Endothelial cell (in vitro differentiated cells): ENCODE measurements around the gene ANGEL2. TPM values are rescaled to one million over a fixed set of nuclear protein-coding genes. Genes with fewer than 3 reads are reported as not detected.

Source experiments
- DNase-seq: peaks from one replicate; pipeline ENCODE4 v3.0.0; 2021; ENCODE audit warnings: low spot score
- H3K27ac Mint-ChIP-seq: one replicate; pipeline ENCODE4 v1.8.0; 2021; ENCODE audit warnings: mixed read lengths, inconsistent platforms; ENCODE audit not compliant: unreplicated experiment
- H3K27me3 Mint-ChIP-seq: one replicate; pipeline ENCODE4 v1.8.0; 2021; ENCODE audit warnings: mild to moderate bottlenecking, moderate library complexity, mixed read lengths, inconsistent platforms; ENCODE audit not compliant: unreplicated experiment
- H3K36me3 Mint-ChIP-seq: one replicate; pipeline ENCODE4 v1.8.0; 2021; ENCODE audit warnings: mild to moderate bottlenecking, low read depth, mixed read lengths, inconsistent platforms; ENCODE audit not compliant: unreplicated experiment
- H3K4me1 Mint-ChIP-seq: one replicate; pipeline ENCODE4 v1.8.0; 2021; ENCODE audit warnings: mild to moderate bottlenecking, mixed read lengths, inconsistent platforms; ENCODE audit not compliant: unreplicated experiment
- H3K4me3 Mint-ChIP-seq: one replicate; pipeline ENCODE4 v1.8.0; 2021; ENCODE audit warnings: mild to moderate bottlenecking, mixed read lengths, inconsistent platforms; ENCODE audit not compliant: unreplicated experiment
- H3K9me3 Mint-ChIP-seq: one replicate; pipeline ENCODE4 v1.8.0; 2021; ENCODE audit warnings: mixed read lengths, inconsistent platforms; ENCODE audit not compliant: unreplicated experiment
- CTCF ChIP-seq: fragments of 200-600 bp; sonication (generic); IDR thresholded peaks from one replicate; pipeline ENCODE4 v1.5.0; 2021; ENCODE audit warnings: antibody characterized with exemption; ENCODE audit not compliant: unreplicated experiment
- total RNA-seq: library from RNA; stranded (reverse); fragmentation: NEBNext Ultra II Directional; extraction: Animal tissue kit (Norgen Biotek cat#: 25700); gene quantifications from one replicate; pipeline ENCODE4 v1.2.1, GENCODE V29; 2021; ENCODE audit not compliant: unreplicated experiment

The ANGEL2 gene
- total RNA-seq, 1 donor from 2014 or later, result 32.4 TPM

- Mint-ChIP-seq H3K9me3 (no peaks in the 10 kb centered on the region), H3K36me3 (no peaks in the 10 kb centered on the region), H3K27ac (no peak overlapping the region)
Measured at GRCh38 chr1:212982430-212983152, 33.1 kb downstream of the ANGEL2 start.

DNA sequence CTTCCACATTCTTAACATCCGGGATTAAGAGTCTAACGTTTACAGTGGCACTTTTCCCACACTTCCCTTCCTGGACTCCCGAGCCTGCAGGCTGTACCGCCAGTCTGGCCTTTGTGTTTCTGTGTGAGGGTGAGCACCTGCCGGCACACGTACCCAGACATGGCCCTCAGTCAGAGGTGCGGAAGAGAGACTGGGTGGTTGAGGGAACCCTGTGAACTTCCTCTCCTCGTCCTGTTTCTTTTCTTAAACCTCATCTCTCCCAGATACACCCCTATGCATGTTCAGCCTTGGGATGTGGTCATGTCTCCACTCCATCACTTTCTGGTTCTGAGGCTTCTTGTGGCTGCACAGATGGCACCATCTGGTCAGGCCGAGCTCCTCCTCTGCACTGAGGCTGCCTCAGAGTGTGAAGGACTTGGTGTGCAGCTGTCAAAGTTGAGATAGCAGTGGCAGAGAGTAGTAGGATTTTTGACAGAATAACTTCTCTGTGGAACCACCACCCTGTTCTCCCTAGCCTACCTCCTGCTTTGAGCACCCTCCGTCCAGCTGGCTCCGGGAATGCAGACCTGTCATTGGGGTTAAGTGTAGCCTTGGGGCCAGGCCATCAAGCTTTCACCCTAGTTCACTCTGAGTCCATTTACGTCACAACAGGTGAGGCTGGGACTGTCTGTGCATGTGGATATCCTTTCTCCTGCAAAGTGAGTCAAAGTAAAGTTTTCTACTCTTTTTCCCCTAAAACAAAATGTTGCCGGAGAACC, 33.9 kb downstream of the ANGEL2 start:
- Mint-ChIP-seq H3K4me3 (no peak overlapping the region), H3K9me3 (no peaks in the 10 kb centered on the region), H3K27me3 (peaks cover 8% of the 10 kb centered on the region), H3K4me1 (peaks cover 4% of the 10 kb centered on the region), H3K27ac (no peak overlapping the region), H3K36me3 (peaks cover 3% of the 10 kb centered on the region)
- no peak for TF ChIP-seq CTCF
- no peak for DNase-seq

More at GRCh38 chr1:212982430-212983152, 33.1 kb downstream of the ANGEL2 start:
- H3K4me3 Mint-ChIP-seq, result no peak overlapping the region
- H3K4me1 Mint-ChIP-seq, result peaks cover 4% of the 10 kb centered on the region
- DNase-seq, result no peak
- no peak for TF ChIP-seq CTCF
- H3K27me3 Mint-ChIP-seq, result peaks cover 8% of the 10 kb centered on the region

GRCh38 chr1:212981025-212981495, 34.6 kb downstream of the ANGEL2 start:
- TF ChIP-seq CTCF, result no peak
- Mint-ChIP-seq H3K4me3 (no peak overlapping the region), H3K9me3 (no peaks in the 10 kb centered on the region), H3K36me3 (peaks cover 3% of the 10 kb centered on the region), H3K27me3 (peaks cover 11% of the 10 kb centered on the region), H3K4me1 (peaks cover 4% of the 10 kb centered on the region), H3K27ac (no peak overlapping the region)
- no peak for DNase-seq

DNA sequence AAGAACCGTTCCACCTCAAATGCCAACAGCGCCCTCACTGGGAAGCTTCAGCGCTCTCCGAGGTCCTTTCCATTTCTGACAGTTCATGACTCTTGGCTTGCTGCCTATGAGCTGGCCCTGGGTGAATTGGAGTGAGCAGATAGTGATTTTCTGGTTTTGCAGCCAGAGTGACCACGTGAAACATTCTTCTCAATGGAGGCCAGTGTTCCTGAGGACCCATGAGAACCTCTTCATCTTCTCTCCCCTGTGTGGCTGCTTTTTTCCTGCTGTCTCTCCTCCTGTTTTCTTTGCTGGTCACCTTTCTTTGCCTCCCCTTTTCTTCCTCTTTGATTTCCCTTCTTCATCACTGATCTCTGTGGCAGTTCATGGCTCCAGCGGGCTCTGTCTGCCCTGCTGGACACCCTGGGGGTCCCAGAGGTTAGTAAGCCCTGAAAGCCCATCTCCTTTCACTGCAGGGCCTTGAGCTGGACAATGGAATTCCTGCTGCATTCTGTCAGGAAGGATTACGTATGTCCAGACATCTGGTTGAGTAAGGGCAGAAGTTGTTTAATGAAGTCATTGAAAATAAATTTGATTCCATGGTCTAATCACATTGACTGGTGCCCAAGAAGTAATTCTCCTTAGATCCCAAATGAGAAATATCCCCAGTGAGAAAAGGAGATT, 35.4 kb downstream of the ANGEL2 start:
- no peak overlapping the region for H3K27ac Mint-ChIP-seq
- H3K4me1 Mint-ChIP-seq, result peaks cover 4% of the 10 kb centered on the region
- no peak for TF ChIP-seq CTCF
- H3K9me3 Mint-ChIP-seq, result no peaks in the 10 kb centered on the region
- H3K36me3 Mint-ChIP-seq, result peaks cover 3% of the 10 kb centered on the region
- H3K27me3 Mint-ChIP-seq, result peaks cover 11% of the 10 kb centered on the region
- H3K4me3 Mint-ChIP-seq, result peak overlapping the region; percentile 13
- DNase-seq, result no peak
